Measurements from ENCODE around the gene MTAP. TPM values are rescaled to one million over a fixed set of nuclear protein-coding genes. Genes with fewer than 3 reads are reported as not detected.

The MTAP gene
- total RNA-seq, 2 experiments from 2014 or later = 17.2 to 17.8 TPM

GRCh38 chr9:21974343-21974721 is 171.9 kb downstream of the MTAP start:
- Histone ChIP-seq H3K4me3 (ENCODE audit: low read length) (peak overlapping the region; percentile 54), H3K9me3 (ENCODE audit: control insufficient read depth in 1 of 2, insufficient read depth in 1 of 2, low read length in 2 of 2) (peaks cover 19 to 36% of the 10 kb centered on the region in 2 experiments), H3K4me1 (ENCODE audit: insufficient read depth, low read length) (peaks cover 28% of the 10 kb centered on the region), H3K27ac (ENCODE audit: low read depth in 1 of 2, low read length in 2 of 2) (no peak overlapping the region), H3K36me3 (ENCODE audit: insufficient read depth, low read length) (no peaks in the 10 kb centered on the region), H3K27me3 (ENCODE audit: control insufficient read depth in 1 of 2, insufficient read depth in 2 of 2, low read length in 2 of 2) (peaks cover 81 to 99% of the 10 kb centered on the region in 2 experiments)
- Mint-ChIP-seq H3K9me3 (peaks cover 8% of the 10 kb centered on the region), H3K36me3 (ENCODE audit: low read depth) (peaks cover 4% of the 10 kb centered on the region), H3K4me1 (ENCODE audit: low read depth) (peaks cover 23% of the 10 kb centered on the region), H3K27ac (no peak overlapping the region), H3K27me3 (peaks cover 98% of the 10 kb centered on the region), H3K4me3 (peak overlapping the region; percentile 83)
- ATAC-seq (ENCODE audit: poor library complexity) (no peak), DNase-seq (no peak)
- intact Hi-C loops (cut with DNase I, micrococcal nuclease) = loop anchor here in 1 of 2 experiments (5.0 kb wide), 1 partner anchor 33 kb away; the partner anchor contains the start of gene CDKN2B
- TF ChIP-seq CTCF (IDR thresholded peaks at IDR 0.05) = no peak
- ChIA-PET POLR2A (interaction anchor here (1.4 to 1.7 kb wide), 2 partner anchors 8 to 54 kb away, joined by 3 read pairs; no protein-coding TSS in a partner anchor), CTCF (interaction anchor here (1.1 to 1.2 kb wide), 2 partner anchors 20 to 34 kb away, joined by 3 read pairs; partner anchors contain the start of genes CDKN2A and CDKN2B-AS1)

GRCh38 chr9:21974722-21975409 is 172.4 kb downstream of the MTAP start:
- Histone ChIP-seq H3K9me3 (ENCODE audit: control insufficient read depth in 1 of 2, insufficient read depth in 1 of 2, low read length in 2 of 2) (peaks cover 14 to 31% of the 10 kb centered on the region in 2 experiments), H3K27me3 (ENCODE audit: control insufficient read depth in 1 of 2, insufficient read depth in 2 of 2, low read length in 2 of 2) (peaks cover 81 to 99% of the 10 kb centered on the region in 2 experiments), H3K4me1 (ENCODE audit: insufficient read depth, low read length) (peaks cover 28% of the 10 kb centered on the region), H3K36me3 (ENCODE audit: insufficient read depth, low read length) (no peaks in the 10 kb centered on the region), H3K27ac (ENCODE audit: low read depth in 1 of 2, low read length in 2 of 2) (no peak overlapping the region), H3K4me3 (ENCODE audit: low read length) (peak overlapping the region; percentile 54)
- peaks cover 4% of the 10 kb centered on the region for H3K36me3 Mint-ChIP-seq (ENCODE audit: low read depth)
- intact Hi-C loops (cut with DNase I, micrococcal nuclease) = loop anchor here in 1 of 2 experiments (5.0 kb wide), 1 partner anchor 32 kb away; the partner anchor contains the start of gene CDKN2B
- H3K4me1 Mint-ChIP-seq (ENCODE audit: low read depth) = peaks cover 22% of the 10 kb centered on the region
- DNase-seq = peak in 5 of 14 experiments; percentile 21 to 59 (median 51)
- no peak for TF ChIP-seq CTCF (IDR thresholded peaks at IDR 0.05)
- H3K4me3 Mint-ChIP-seq = peak overlapping the region; percentile 83
- peak; percentile 72 for ATAC-seq (ENCODE audit: poor library complexity)
- H3K27ac Mint-ChIP-seq = no peak overlapping the region
- H3K9me3 Mint-ChIP-seq = peaks cover 6% of the 10 kb centered on the region
- ChIA-PET CTCF (interaction anchor here (1.2 kb wide), 1 partner anchor 34 kb away, joined by 3 read pairs; no protein-coding TSS in a partner anchor), POLR2A (interaction anchor here (1.4 to 1.7 kb wide), 2 partner anchors 7 to 55 kb away, joined by 3 read pairs; no protein-coding TSS in a partner anchor)
- peaks cover 98% of the 10 kb centered on the region for H3K27me3 Mint-ChIP-seq

- intact Hi-C loops (cut with DNase I, micrococcal nuclease) = no loop called here
- H3K27me3 Mint-ChIP-seq = peaks cover 97% of the 10 kb centered on the region
- peaks cover 18% of the 10 kb centered on the region for H3K4me1 Mint-ChIP-seq (ENCODE audit: low read depth)
- ChIA-PET POLR2A (interaction anchor here (0.6 kb wide), 1 partner anchor 189 kb away, joined by 3 read pairs; no protein-coding TSS in a partner anchor), CTCF (interaction anchor here (2.5 kb wide), 1 partner anchor 32 kb away, joined by 9 read pairs; the partner anchor contains the start of gene CDKN2B)
- H3K9me3 Mint-ChIP-seq = peaks cover 3% of the 10 kb centered on the region
- H3K4me3 Mint-ChIP-seq = no peak overlapping the region
- DNase-seq (no peak), ATAC-seq (ENCODE audit: poor library complexity) (no peak)
- H3K9me3 ChIP-seq (ENCODE audit: control insufficient read depth in 1 of 2, insufficient read depth in 1 of 2, low read length in 2 of 2) = peaks cover 5 to 16% of the 10 kb centered on the region in 2 experiments
- peaks cover 70 to 89% of the 10 kb centered on the region in 2 experiments for H3K27me3 ChIP-seq (ENCODE audit: control insufficient read depth in 1 of 2, insufficient read depth in 2 of 2, low read length in 2 of 2)
- H3K36me3 Mint-ChIP-seq (ENCODE audit: low read depth) = no peaks in the 10 kb centered on the region
- TF ChIP-seq CTCF (IDR thresholded peaks at IDR 0.05) = no peak
- no peak overlapping the region for H3K27ac ChIP-seq (ENCODE audit: low read depth in 1 of 2, low read length in 2 of 2)
- H3K27ac Mint-ChIP-seq = no peak overlapping the region
- peaks cover 26% of the 10 kb centered on the region for H3K4me1 ChIP-seq (ENCODE audit: insufficient read depth, low read length)
- H3K36me3 ChIP-seq (ENCODE audit: insufficient read depth, low read length) = no peaks in the 10 kb centered on the region
- no peak overlapping the region for H3K4me3 ChIP-seq (ENCODE audit: low read length)
Measured at GRCh38 chr9:21976334-21976875, 174.0 kb downstream of the MTAP start.
